HG03571 (cell line): Measurements from ENCODE around the gene WNT3.

Source experiments
- ATAC-seq: cut with Tn5 transposase; IDR thresholded peaks from one replicate; pipeline ENCODE4 v1.9.1; 2021; ENCODE audit not compliant: unreplicated experiment

WNT3 gene

DNA sequence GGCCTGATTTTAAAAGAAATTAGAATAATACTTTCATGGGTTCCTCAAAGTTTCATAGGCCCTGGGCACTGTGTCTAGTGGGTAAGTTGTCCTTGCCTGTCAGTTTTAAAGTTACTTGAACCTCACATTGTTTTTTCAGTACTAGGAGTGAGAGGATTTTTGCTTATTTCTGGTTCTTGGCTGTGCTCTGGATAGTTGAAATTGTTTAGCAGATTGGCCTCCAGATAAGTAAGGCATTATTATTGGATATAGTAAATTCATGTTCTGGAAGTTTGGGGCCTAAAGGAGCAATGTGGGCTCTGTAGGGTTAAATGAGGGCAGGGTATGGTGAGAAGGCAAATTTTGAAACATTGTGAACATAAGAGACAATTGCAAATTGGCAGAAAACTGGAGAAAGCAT is 78.5 kb downstream of the WNT3 start:
- no peak for ATAC-seq

DNA sequence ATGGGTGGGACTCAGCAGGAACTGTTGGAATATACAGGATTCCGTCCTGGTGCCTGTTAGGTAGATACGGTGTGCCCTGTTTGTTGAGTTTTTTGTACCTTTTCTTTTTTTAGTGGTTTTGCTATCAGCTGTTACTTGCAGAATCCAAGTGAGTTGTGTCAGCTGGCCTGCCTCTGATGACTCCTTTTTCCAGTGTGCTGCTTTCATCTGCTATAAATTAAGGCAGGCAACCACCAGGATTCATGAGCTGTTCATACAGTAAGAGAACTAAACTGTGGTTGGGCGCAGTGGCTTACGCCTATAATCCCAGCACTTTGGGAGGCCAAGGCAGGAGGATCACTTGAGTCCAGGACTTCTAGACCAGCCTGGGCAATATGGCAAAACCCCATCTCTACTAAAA is 79.9 kb downstream of the WNT3 start:
- ATAC-seq: no peak

DNA sequence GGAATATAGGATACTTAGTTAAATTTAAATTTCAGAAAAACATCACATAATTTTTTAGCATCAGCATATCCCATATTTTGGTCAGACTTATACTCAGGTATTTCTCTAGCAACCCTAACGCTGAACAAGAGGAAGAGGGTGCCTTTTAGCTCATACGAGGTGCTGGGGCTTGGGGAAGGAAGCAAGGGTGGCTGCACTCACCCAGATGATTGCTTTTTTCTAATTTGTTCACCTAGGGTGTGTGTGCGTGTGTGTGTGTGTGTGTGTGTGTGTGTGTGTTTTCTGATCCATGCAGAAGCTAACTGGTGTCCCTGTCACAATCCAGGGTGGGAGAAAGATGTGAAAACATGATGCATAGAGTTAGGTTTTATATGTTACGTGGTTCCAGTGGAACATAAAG is 81.2 kb downstream of the WNT3 start:
- no peak for ATAC-seq

DNA sequence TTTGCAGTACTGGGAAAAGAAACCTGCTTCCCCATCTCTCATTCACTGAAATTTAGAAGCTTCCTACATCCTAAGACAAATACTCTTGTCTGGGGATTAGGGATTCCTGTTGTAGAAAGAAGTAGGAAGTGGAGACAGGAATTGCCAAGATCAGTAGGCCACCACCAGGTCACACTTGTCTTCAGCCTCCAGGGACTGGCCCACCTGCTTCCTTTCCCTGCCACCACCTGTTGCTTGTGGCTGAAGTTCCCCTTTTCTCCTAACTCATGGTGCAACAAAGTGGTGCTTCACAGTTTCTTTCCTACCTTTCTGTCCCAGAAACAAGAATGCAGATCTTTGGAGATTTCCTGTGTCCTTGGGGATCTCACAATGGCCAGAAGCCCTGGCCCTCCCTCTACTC is 82.4 kb downstream of the WNT3 start:
- no peak for ATAC-seq

DNA sequence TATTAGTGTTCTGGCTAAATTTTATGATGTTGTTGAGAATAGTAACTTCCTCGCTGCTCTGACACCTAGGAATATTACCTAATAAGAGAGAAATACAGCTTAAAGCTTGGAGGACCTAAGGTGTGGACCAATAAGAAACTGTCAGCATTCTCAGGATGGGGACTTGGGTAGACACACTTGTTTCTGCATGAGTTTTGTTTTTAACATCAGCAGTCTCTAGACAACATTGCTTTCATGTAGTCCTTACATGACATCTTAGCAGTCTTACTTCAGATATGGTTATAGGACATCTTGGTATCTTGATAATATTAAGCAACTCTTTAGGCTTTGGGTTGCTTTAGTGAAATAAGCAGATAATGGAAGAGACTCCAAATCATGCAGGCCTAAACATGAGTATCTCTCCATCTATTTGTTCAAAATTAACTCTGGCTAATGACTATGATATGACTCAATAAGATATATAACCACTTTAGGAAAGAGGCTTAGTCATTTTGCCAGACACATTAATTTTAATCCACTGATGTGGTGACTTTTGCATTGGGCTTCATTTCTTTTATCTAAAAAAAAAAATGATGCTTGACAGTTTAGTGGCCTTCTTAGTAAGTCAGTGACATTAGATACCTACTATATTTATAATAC is 84.5 kb downstream of the WNT3 start:
- no peak for ATAC-seq

DNA sequence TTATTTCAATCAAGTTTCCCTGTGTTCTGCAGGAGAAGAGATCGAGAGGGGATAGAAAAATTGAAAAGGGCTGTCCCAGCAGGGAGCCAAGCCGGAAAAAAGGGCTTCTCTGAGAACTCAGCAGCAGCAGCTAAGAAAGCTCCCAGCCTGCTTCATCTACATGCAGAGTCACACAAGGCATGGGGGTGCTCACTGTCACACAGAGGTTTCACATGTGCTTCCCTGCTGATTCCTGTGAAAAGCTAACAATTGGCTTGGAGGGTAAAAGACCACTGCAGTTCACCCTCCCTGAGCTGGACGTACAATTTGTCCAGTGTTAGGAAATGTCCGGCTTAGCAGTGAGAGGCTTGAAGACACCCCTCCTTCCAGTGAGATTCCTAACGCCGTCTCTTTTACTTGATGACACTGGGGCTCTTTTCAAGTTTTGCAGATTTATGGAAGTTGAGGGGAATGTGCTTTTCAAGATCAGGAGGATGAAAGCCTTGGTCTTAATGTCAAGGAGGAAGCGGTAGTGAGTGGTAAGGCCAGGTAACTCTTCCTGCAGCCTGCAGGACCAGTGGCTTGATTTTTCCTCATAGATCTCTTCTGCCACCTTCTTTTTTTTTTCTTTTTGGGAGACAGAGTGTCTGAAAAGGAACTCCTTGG is 85.6 kb downstream of the WNT3 start:
- no peak for ATAC-seq

DNA sequence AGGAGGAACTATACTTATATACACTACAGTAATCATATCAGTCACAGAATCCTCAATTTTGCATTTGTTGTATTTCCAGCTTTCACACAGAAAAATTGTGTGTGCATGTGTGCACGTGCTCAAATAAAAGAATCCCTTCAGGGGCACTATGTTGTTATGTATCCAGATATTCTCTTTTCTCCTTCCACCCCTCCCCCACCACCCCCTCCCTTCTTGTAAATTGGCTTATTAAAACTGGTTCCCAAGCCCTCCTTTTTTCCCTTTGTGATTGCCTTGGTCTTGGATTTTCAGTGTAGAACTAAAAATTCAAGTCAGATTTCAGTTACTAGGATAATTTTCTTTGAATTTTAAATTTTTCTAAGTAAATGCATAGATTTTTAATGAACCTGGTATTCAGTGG is 86.3 kb downstream of the WNT3 start:
- no peak for ATAC-seq

DNA sequence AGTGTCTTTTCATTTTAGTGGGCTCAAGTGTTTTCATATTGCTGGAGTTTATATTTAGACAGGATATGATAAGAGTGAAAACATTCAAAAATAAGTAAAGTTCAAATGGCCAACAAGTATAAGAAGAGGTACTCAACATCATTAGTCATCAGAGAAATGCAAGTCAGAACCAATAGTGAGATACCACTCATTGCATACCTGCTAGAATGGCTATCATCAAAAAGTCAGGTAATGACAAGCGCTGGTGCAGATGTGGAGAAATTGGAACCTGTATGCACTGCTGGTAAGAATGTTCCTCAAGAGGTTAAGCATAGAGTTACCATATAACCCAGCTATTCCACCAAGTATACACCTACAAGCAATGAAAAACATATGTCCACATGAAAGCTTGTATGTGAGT is 87.8 kb downstream of the WNT3 start:
- no peak for ATAC-seq

DNA sequence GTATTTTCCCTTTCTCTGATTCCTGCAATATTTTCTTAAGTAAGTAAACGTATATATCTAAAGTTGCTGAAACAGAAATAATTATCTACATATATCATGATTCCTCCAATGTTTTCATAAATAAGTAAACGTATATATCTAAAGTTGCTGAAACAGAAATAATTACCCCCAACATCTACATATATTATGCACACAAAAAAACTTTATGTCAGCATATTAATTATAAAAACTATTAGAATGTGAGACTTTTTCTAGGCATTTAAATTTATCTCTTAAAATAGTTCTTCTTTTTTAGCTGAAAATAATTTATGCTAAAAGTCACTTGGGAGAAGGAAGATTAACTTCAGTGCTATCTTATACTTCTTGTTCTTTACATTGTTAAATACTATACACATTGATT is 88.5 kb downstream of the WNT3 start:
- ATAC-seq: no peak

DNA sequence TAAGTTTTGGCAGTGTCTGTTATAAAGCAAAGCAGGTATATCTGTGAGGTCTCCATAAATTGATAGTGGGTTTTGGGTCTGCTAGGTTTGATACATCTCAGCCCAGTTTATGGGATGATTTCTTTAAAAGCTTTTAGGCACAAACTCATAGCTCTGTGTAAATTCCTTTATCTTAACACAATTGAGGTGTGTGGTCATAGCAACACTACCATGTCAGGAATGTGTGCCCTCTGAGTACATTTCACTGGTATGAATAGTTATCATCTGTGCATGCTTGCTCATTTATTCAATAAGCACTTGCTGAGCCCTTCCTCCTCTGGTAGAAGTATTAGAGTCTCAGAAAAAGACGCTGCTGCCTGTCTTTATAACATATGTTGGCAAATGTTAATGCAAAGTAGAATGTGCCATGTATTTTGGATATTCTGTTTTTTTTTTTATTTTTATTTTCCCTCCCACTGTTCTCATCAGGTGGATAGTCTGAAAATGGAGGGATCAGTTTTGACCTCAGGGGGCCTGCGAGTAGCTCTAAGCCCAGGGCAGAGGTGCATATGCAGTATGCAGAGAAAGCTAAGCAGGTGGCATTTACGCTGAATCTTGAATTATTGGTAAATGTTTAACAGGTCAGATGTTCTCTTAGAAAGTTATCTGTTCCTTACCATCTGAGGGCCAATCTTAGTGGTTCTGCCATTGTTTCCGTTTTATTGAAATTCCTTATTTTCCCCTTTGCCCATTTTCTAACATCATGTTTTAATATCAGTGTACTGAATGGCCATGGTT is 90.7 kb downstream of the WNT3 start:
- ATAC-seq: no peak

DNA sequence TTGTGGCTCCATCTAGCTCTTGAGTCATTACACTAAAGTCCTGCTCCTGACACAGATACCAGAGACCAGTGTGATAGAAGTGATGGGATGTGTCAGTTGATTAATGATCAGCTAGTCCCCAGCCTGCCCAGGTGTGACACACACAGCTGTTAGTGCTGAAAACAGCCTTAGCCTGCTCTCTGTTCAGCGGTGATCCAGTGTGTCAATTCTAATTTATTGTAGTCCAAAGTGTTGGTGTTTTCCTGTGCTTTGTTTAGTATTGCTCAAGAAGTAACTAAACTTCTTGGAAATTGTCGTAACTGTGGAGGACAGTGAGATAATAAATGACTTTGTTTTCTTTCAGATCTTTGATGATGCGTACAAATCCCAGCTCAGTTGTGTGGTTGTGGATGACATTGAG is 92.3 kb downstream of the WNT3 start:
- no peak for ATAC-seq

DNA sequence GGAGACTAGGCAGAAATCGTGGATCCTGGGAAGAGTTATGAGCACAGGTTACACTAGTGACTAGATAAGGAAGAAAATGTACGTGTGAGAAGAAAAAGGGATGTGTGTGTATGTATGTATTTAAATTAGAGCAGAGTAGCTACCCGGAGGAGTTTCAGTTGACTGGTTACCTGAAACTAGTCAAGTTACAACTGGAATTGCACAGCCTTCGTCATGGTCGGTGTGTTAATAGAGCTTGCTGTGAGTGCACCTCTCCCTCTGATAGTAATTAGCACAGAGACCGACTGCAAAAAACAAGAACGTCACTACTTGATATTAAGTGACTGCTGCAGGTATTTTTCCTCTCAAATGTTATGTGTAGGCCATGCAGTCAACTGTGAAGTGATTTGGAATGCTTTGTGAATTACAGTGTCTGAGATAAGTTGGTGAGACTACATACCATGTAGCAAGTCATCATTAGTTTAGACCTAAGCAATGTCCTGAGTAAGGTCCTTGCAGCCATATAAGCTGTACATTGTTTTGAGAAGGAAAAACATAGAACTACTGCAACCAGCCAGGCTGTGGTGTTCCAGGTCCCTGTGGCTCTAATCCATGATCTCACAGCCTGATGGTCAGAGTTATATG is 95.7 kb downstream of the WNT3 start:
- ATAC-seq: no peak

DNA sequence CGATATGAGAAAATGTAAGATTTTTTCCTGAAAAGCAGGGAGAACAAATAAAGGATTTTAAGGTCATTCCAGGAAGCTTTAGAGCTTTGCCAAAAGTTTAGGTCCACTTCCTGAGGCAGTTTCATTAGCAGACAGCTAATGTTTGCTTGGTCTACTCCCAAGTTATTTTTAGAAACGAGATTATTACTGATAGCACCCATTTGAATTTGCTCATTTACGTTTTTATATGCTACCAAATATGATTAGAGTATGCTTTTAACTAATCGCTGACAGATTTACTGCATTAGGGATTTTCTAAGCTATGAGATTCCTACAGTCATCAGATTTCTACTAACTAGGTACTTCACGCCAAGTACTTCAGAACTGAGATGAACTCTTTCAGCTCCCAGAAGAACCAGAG is 98.1 kb downstream of the WNT3 start:
- ATAC-seq: no peak

DNA sequence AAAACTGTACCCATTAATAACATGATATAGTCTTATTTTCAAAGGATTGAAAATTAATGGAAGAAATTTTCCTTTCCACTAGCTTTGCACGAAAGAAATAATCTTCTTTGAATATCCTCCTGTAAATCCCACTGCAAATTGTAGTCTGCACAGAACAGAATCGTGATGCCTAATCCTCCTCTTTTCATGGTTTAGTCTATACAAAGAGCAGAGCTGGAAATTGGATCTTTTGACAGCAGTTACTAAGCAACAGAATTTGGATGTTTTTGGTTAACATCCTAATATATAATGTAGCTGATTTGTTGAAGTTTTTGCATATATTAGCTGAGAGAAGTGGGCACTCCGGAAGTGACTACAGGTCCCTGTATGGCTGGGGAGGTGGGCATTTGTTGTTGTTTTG is 98.6 kb downstream of the WNT3 start:
- no peak for ATAC-seq

DNA sequence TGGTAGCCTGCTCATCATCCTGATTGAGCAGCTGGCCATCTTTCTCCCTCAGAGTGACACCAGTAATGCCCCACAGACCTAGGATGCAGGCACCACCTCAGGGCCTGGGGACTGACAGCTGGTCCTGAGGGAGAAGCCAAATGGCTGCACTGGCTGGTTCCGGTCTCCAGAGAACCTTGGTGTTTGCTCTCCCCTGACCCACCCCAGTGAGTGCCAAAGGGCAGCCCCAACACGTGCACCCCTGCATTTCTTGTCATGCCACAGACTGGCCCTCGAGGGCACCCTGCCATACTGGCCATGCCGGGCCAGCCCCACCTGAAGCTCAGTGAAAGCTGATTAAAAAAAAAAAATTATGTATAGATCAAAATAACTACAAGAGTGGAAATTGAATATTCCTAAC is 100.5 kb downstream of the WNT3 start:
- no peak for ATAC-seq
